HG03432 (cell line): ENCODE data around the gene STAU1.
"Not testable (repeated sequence)": the region's sequence is repeated elsewhere in the genome, so short reads cannot be mapped to it uniquely, and the experiment has no call there.

Source experiments
- ATAC-seq: cut with Tn5 transposase; IDR thresholded peaks from one replicate; pipeline ENCODE4 v1.9.1; 2021; ENCODE audit warnings: mild to moderate bottlenecking, moderate library complexity; ENCODE audit not compliant: unreplicated experiment

STAU1 gene

DNA sequence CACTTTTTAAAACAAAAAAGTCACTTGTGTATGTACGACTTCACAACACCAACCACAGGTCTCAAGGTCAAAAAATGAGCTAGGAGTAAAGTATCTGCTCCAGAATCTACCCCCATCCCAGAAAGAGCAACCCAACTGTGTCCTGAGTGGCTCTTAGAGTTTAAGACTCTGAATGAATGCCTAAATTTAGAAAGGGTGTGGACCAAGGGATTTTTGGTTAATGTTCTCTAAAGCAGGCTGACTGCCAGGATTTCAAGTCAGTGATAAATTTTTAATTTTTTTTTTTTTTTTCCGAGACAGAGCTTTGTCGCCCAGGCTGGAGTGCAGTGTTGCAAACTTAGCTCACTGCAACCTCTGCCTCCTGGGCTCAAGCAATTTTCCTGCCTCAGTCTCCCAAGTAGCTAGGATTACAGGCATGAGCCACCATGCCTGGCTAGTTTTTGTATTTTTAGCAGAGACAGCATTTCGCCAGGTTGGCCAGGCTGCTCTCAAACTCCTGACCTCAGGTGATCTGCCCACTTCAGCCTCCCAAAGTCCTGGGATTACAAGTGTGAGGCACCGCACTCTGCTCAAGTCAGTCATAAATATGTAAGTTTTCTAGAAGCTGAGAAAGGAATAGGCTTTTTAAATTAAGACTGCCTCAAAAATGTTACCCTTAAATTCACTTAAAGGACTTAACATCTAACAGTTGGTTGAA, 20.2 kb downstream of the STAU1 start:
- ATAC-seq: no peak

DNA sequence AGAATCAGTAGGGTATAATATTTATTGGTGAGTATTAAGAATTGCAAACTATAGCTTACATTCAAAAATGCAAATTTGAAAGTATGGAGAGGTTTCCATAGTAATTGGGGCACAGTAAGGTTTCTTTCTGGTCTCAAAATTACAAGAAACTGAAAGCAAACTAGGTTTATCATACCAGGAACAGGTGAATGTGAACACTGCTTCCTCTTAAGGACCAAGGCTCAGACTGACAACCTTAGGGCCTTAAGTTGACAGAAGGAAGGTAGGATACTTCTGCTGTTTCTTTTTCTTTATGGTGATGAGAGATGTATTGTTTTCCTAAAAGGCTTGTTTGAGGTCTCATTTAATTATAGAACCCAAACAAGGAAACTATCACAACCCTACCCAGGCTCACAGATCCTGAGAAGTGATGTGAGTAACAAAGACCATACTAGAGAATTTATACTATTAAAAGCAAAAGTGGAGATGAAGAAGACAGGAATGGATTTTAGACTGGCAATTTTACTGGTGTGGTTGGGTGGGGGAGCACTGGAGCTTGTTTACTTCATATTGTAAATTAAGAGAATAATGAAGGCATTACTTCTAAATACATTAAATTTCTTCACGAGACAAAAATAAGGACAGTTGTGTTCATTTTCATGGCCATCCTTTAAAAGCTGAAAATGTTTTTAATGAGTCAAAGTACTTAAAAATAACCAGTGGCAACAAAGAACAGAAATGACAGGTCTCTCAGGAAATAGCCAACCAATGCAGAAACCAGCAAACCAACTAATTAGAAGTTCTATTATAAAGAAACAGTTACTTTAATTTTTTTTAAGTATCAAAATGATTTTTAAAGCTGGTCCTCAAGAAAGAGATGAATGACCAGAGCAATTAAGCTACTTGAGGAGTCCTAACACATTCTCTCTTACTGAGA, 21.3 kb downstream of the STAU1 start:
- peak; percentile 50 for ATAC-seq

DNA sequence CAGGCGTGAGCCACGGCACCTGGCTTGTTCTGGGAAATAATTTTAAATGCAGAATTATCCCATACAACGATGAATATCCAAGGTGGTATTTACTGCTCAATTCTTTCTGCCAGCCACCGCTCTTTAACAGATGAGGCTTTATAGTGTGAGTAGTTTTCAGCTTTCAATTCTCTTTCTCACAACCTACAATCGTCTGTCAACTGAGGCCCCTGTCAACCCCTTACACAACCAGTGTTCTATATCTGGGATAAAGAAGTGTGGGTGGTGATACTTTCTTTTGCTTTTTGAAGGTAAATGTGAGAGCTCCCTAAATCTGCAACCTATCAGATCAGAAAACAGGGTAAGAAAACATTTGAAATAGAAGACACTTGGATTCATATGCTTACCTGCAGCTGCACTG, 22.5 kb downstream of the STAU1 start:
- ATAC-seq: no peak

DNA sequence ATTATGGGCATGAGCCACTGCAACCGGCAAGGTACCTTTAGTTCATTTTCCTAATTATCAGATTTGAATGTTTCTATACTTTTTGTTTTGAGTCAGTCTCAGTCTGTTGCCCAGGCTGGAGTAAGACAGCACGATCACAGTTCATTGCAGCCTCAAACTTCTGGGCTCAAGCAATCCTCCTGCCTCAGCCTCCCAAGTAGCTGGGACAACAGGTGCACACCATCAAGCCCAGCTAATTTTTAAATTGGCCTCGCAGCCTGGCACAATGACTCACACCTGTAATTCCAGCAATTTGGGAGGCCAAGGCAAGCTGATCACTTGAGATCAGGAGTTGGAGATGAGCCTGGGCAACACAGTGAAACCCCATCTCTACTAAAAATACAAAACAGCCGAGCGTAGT, 24.4 kb downstream of the STAU1 start:
- ATAC-seq: no peak

DNA sequence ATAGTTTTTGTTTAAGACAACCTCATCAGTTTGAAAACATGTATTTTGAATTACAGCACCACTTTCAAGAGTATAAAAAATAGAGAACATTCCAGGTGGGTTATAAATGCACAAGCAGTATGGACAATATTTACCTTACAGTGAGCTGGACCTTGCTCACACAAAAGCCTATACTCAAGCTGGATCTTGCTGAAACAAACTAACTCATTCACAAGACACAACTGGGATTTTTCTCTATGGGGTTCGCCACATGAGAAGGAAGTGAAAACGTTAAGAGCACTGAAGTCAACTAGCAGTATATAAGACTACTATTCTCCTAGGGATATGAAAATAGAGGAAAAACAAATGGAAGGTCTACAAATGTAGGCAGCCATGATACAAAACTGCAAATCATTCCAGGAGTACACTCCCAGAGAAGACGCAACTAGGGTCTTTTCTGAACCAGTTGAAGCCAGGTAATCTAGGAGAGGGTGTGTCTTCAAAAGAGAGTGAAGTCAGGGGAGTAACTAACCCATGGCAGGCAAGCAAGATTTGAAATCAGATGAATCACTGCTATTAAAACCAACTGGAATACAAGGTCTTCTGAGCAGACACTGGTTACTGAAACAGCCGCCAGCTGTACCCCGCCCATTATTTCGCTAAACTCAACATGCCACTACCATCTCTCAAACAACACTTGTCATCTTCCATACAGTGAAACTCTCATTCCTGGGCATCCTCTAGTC, 26.5 kb downstream of the STAU1 start:
- ATAC-seq: no peak

DNA sequence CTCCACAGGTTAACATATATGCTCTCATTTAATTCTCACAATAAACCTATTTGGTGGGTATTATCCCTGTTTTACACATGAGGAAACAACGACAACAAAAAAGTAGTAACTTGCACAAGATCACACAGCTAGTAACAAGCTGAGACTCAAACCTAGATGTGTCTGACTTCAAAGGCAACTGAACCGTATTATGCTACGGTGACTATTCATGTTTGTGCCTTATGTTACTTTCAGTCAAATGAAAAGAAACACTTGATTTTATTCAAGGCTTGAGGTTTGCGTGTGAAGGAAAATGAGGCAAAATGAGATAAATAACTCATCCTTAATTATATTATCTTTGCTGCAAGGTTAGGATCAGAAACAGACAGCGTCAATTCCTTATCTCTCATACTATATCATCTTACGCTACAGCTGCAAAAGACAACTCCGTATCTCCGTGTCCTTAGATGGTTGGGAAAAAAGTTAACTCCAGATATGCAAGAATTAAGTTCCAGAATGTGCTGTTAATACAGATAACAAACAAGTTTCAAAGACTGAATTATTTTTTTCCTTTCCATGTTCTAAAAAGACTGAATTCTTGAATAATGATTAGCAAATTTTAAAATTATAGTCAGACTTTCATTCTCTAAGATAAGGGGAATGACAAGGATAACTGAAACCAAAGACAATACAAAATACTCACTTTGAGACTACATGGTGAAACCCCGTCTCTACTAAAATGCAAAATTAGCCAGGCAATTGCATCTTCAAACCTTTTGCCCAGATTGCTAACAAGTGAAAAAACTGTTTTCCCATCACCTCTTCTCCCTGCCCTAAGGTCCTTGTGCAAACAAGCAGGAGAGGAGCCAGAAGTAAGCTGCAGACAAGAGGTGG, 27.8 kb downstream of the STAU1 start:
- ATAC-seq: no peak

DNA sequence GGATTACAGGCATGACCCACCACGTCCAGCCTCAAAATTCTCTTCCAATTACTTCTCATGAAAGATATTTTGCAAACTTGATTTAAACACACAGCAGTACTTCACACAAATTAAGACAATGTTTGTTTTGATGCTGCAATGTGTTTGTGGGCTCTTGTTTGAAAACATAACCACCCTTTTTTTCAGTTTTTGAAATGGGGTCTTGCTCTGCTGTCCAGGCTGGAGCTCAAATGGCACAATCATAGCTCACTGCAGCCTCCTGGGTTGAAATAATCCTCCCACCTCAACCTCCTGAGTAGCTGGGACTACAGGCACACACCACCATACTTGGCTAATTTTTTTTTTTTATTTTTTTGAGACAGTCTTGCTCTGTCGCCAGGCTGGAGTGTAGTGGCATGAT, 31.0 kb downstream of the STAU1 start:
- no peak for ATAC-seq

DNA sequence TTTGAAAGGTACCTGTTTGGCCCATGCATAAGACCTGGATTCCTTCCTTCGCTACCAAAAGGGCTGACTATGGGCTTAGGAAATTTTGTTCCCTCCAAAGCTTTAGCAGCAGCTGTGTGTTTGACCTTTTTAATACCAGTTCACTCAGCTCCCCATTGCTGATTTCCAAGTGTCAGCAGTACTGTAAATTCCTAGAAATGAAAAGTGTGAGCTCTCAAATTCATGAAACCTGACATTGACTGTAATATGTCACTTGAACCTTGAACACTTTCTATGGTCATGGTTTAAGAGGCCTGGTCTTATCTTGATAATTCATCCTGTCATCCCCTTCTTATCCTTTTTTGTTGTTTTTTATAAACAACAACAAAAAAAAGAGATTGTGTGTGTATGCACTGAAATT, 31.7 kb downstream of the STAU1 start:
- ATAC-seq: no peak

DNA sequence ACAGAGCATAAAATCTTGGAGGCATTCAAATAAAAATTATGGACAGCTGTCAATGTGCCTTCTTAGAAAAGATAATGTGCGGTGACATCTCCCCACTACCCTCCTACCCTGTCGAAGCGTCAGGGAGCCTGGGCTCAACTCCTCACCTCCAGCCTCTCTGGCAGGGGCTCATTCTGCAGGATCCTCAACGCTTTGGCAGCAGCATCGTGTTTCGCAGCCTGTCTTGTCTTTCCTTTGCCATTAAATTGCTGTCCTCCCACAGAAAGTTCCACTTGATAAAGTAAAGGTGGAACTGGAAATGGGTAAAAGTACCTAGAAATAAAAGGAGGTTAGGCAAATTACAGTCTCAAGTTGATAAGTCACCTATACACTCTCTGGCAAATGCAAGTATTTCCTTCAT, 36.7 kb downstream of the STAU1 start:
- no peak for ATAC-seq

DNA sequence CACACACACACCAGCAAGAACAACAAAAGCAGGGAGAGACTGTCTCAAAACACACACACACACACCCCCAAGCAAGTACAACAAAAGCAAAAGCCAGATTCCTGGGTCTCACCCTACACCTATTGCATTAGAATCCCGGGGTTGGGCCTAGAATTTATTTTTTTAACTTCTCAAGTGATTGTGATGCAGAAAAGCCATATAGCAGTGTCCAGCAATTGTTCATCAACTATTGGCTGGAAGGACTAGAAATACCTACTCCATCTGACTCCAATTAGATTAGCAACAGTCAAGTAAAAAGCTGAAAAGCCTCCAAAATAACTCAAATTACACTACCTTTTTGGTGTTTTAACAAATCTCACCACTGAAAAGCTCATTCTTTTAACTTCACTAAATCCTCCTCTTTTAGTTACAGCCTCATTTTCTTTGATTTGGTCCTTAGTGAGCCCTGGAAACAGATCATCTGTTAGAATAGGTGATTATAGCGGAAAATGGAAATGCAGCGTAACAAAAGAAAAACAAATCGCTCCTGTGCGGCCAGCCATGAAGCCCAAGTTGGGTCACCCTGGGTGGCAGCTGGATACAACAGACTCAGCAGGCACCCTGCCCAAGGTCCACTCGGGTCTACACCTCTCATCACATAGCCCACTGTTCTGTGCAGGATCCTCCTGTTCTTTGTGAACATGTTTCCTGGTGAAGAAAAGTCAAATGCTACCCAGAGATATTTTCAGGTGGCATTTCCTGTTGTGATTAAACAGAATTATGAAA, 38.7 kb downstream of the STAU1 start:
- ATAC-seq: no peak

DNA sequence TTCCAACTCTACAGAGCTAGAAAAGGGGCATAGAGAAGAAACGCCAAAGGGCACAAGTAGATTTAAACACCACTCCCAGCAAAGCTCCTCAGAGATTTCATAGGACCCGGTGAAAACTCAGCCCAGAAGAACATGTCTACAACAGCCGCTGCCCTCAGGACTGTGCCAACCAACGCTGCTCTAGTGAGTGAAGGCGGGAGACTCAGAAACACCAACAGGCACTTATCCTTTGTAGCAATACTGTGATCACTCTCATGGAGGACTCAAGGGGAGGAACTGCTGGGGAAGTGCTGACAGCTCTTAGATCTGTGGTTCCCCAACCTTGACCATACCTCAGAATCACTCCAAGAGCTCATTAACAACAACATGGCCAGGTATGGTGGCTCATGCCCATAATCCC, 39.5 kb downstream of the STAU1 start:
- no peak for ATAC-seq

DNA sequence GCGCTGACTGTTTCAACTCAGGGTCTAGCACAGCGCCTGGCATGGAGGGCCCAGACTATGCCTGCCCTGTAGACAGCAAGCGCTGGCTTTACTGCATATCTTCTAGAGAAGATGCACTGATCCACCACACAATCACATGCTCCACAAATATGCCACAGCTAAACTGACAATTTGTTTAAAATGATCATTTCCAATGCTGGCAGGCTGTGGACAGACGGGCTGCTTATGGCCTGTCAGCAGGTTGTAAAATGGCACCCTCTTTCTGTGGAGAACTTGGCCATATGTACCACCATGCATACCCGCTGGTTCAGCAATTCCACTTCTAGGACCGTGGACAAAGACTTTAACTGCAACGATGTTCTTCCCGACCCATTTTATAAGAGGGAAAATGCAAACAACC, 40.8 kb downstream of the STAU1 start:
- no peak for ATAC-seq

DNA sequence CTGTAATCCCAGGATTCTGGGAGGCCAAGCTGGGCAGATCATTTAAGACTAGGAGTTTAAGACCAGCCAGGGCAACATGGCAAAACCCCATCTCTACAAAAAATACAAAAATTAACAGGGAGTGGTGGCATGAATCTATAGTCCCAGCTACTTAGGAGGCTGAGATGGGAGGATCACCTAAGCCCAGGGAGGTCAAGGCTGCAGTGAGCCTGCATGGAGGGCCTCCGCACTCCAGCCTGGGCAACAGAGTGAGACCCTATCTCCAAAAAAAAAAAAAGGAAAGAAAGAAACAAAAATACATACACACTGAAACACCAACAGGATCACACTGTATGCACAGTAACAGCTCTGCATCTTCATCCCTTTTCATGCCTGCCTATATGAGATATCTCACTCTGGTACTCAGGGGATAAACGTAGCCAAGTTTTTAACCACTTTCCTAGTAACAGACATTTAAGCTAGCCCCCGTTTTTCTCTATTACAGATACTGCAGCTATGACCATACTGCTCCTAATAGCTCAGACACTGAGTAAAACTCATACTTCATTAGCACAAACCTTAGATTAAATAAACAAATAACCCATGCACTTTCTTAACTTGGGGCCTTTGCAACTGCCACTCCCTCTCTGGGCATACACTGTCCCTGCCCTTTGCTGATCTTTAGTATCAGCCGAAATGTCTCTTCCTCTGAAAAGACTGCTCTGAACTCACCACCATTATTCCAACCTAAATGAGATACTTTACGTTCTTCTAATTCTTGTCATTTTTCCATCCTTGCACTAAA, 41.5 kb downstream of the STAU1 start:
- no peak for ATAC-seq

DNA sequence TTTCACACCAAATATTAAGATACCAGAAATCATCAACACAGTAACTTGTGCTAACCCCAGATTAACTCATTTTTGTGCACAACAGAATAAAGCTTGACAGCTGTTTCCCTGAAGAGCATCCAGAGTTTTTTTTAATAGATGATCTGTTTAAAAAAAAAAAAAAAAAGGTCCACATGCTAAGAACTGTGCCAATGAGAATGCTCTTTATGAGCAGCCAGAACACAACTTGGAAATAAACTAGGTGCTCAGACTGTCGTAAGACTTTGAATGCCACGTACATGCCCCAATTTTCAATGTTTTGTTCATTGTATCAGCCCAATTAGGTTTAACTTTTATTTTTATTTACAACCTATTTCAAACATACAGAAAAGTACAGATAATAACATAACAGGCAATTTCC, 47.3 kb downstream of the STAU1 start:
- ATAC-seq: no peak

DNA sequence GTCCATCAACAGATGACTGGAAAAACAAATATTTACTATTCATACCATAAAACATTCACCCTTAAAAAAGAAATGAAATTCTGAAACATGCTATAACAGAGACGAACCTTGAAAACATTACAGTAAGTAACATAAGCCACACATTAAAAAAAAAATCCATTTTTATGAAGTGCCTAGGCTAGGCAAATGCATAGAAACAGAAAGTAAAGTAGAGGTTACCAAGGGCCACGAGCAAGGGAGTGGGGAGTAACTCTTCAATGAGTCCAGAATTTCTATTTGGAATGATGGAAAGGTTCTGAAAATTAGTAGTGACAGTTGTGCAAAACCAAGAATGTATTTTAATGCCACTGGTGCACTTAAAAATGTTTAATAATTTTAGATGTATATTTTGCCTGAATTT, 47.7 kb downstream of the STAU1 start:
- no peak for ATAC-seq

DNA sequence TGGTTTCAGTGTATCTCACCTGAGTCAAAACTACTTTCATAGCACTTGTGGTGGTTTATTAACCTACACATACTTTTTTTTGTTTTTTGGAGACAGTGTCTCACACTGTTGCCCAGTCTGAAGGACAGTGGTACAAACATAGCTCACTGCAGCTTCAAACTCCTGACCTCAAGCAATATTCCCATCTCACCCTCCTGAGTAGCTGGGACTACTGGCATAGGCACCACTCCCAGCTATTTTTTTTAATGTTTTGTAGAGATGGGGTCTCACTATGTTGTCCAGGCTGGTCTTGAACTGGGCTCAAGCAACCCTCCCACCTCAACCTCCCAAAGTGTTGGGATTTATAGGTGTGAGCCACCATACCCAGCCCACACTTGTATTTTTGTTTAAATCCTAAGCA, 49.7 kb downstream of the STAU1 start:
- ATAC-seq: no peak

DNA sequence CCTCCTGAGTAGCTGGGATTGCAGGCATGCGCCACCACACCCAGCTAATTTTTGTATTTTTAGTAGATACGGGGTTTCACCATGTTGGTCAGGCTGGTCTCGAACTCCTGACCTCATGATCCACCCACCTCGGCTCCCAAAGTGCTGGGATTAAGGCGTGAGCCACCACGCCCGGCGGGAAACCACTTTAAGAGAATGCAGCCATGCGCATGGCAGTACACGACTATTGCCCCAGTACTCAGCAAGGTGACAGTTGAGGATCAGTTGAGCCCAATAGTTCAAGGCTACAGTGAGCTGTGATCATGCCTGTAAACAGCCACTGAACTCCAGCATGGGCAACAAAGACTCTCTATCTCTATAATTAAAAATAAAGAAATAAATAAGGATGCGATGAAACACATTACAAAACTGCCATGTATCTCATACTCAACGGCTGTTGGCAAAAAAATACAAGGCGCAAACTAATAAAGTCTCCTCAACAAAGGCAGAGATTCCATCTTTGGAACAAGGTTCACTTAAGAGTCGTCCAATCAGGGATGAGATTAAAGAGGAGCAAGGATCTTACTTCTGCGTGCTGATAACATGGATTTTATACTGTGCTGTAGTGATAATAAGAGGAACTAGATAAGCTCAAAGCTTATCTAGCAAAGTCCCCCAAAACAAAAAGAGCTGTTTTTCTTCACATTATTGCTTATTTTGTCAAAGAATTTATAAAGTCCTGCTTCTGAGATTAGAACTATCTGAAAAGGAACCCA, 51.1 kb downstream of the STAU1 start:
- no peak for ATAC-seq

DNA sequence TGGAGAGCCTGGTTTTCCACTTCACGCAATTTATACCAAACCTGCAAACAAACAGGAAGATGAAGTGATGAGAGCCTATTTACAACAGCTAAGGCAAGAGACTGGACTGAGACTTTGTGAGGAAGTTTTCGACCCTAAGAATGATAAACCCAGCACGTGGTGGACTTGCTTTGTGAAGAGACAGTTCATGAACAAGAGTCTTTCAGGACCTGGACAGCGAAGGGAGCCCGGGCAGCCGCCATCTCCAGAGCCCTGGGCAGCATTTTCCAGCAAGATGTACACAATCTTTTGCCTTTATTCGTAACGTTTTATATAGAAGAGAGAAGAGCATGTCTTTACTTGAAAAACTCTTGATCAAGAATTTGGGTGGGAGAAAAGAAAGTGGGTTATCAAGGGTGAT, 53.3 kb downstream of the STAU1 start:
- not testable (repeated sequence) for ATAC-seq

DNA sequence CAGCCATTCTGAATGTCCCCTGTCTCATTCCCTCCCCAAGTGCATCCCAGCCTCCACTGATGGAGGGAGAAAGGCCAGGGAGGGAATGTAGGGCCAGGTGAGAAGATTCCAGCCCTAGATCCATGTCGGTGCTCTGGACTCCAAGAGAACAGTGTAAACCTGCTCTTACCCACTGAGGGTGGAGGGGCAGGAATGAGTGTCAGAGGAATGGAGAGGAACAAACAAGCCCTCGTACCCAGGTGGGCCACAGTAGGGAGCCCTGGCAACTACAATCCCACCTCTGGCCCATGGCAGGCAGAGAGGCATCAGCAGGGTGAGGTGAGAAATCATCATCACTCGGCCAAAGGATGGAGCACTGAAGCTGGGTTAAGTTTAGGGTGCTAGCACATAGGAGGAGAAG, 54.6 kb downstream of the STAU1 start:
- no peak for ATAC-seq
